HG03520 (cell line): Measurements from ENCODE around the gene TAS1R2.

ENCODE experiments used
- ATAC-seq: cut with Tn5 transposase; IDR thresholded peaks from one replicate; pipeline ENCODE4 v1.9.1; 2021; ENCODE audit warnings: mild to moderate bottlenecking, moderate library complexity; ENCODE audit not compliant: unreplicated experiment

TAS1R2 gene

GRCh38 chr1:18803151-18803791 lies 56.2 kb downstream of the TAS1R2 start:
- no peak for ATAC-seq

- ATAC-seq = no peak
Observed at GRCh38 chr1:18802231-18802630, 57.2 kb downstream of the TAS1R2 start.

- no peak for ATAC-seq
Observed at GRCh38 chr1:18800258-18800657, 59.2 kb downstream of the TAS1R2 start.

GRCh38 chr1:18799454-18799853 lies 60.0 kb downstream of the TAS1R2 start:
- no peak for ATAC-seq

GRCh38 chr1:18798946-18799345 lies 60.5 kb downstream of the TAS1R2 start:
- ATAC-seq = no peak

GRCh38 chr1:18798533-18798932 lies 60.9 kb downstream of the TAS1R2 start:
- no peak for ATAC-seq

- ATAC-seq = no peak
Observed at GRCh38 chr1:18796950-18797349, 62.5 kb downstream of the TAS1R2 start.

GRCh38 chr1:18795002-18795689 lies 64.3 kb downstream of the TAS1R2 start:
- no peak for ATAC-seq

- no peak for ATAC-seq
Observed at GRCh38 chr1:18794561-18794960, 64.9 kb downstream of the TAS1R2 start.

GRCh38 chr1:18794051-18794450 lies 65.4 kb downstream of the TAS1R2 start:
- no peak for ATAC-seq

- no peak for ATAC-seq
Observed at GRCh38 chr1:18793164-18793563, 66.3 kb downstream of the TAS1R2 start.

GRCh38 chr1:18792747-18793146 lies 66.7 kb downstream of the TAS1R2 start:
- ATAC-seq = no peak
